Chondrocyte (in vitro differentiated cells): ENCODE data around the gene LRP10. TPM values are rescaled to one million over a fixed set of nuclear protein-coding genes. Genes with fewer than 3 reads are reported as not detected.

Experiments
- DNase-seq: peaks from one replicate; pipeline ENCODE4 v3.0.0; 2021; ENCODE audit warnings: mixed read lengths, low spot score
- H3K27ac Mint-ChIP-seq: one replicate; pipeline ENCODE4 v1.8.0; 2021; ENCODE audit warnings: mild to moderate bottlenecking, moderate library complexity, mixed read lengths; ENCODE audit not compliant: unreplicated experiment
- H3K27me3 Mint-ChIP-seq: 2 replicates; pipeline ENCODE4 v1.8.0; 2021; ENCODE audit warnings: low read depth, mixed read lengths
- H3K36me3 Mint-ChIP-seq: 2 replicates; pipeline ENCODE4 v1.8.0; 2021; ENCODE audit warnings: low read depth, mixed read lengths
- H3K4me1 Mint-ChIP-seq: 2 replicates; pipeline ENCODE4 v1.8.0; 2021; ENCODE audit warnings: low read depth, mild to moderate bottlenecking, mixed read lengths
- H3K4me3 Mint-ChIP-seq: one replicate; pipeline ENCODE4 v1.8.0; 2021; ENCODE audit warnings: mild to moderate bottlenecking, moderate library complexity, mixed read lengths; ENCODE audit not compliant: unreplicated experiment
- H3K9me3 Mint-ChIP-seq: 2 replicates; pipeline ENCODE4 v1.8.0; 2021; ENCODE audit warnings: low read depth, mixed read lengths
- total RNA-seq: library from RNA; stranded (reverse); gene quantifications from 3 replicates; pipeline ENCODE4 v1.2.1, GENCODE V29; 2021
- TF ChIP-seq, protein P1 (sequence below): fragments of 200-600 bp; sonication (generic); IDR thresholded peaks from 2 replicates; pipeline ENCODE4 v1.5.0; 2021; ENCODE audit warnings: antibody characterized with exemption, mild to moderate bottlenecking, moderate library complexity

The LRP10 gene
- total RNA-seq, 1 donor from 2014 or later, result 167 TPM

DNA sequence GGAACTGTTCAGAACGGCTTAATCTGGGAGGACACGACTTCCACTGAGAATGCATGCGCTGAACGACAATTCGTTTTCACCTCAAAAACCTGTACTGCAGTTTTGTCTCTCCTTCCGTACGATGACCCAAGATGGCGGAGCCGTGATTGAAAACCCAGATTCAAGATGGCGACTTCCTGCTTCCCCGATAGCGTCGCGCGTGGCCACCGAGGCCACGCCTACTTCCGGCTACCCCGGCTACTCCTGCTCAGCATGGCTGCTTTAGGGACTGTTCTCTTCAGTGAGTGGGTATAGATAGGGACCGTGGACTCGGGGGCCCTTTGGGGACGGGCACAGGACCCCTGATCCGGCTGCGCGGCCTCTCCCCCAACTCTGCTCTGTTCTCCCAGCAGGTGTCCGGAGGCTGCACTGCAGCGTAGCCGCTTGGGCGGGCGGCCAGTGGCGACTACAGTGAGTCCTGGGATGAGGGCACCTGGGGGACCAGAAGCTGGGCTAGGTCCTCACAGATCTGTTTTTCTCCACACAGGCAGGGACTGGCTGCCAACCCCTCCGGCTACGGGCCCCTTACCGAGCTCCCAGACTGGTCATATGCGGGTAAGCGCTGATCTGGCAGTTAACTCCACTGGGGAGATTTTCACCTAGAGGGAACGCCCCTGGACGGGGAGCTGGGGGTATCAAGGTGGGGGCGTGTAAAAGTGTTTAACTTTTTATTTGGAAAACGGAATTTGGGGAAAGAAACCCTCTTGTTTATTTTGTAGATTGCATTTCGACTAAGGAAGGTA, 41.7 kb upstream of the LRP10 start, which contains the start of gene MRPL52:
TSS of gene MRPL52 (plus strand) at position 227 of the 782 bp plus-strand sequence. CDS start at position 253, 26 bp downstream.
- peaks cover 1% of the 10 kb centered on the region for H3K36me3 Mint-ChIP-seq
- TF ChIP-seq, protein P1, sequence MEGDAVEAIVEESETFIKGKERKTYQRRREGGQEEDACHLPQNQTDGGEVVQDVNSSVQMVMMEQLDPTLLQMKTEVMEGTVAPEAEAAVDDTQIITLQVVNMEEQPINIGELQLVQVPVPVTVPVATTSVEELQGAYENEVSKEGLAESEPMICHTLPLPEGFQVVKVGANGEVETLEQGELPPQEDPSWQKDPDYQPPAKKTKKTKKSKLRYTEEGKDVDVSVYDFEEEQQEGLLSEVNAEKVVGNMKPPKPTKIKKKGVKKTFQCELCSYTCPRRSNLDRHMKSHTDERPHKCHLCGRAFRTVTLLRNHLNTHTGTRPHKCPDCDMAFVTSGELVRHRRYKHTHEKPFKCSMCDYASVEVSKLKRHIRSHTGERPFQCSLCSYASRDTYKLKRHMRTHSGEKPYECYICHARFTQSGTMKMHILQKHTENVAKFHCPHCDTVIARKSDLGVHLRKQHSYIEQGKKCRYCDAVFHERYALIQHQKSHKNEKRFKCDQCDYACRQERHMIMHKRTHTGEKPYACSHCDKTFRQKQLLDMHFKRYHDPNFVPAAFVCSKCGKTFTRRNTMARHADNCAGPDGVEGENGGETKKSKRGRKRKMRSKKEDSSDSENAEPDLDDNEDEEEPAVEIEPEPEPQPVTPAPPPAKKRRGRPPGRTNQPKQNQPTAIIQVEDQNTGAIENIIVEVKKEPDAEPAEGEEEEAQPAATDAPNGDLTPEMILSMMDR, result peak; percentile 25
- H3K4me1 Mint-ChIP-seq, result peaks cover 22% of the 10 kb centered on the region
- H3K9me3 Mint-ChIP-seq, result no peaks in the 10 kb centered on the region
- H3K4me3 Mint-ChIP-seq, result peak within 1 kb of the TSS; percentile 97
- H3K27me3 Mint-ChIP-seq, result no peaks in the 10 kb centered on the region
- no peak for DNase-seq
- H3K27ac Mint-ChIP-seq, result peak within 1 kb of the TSS; percentile 96

DNA sequence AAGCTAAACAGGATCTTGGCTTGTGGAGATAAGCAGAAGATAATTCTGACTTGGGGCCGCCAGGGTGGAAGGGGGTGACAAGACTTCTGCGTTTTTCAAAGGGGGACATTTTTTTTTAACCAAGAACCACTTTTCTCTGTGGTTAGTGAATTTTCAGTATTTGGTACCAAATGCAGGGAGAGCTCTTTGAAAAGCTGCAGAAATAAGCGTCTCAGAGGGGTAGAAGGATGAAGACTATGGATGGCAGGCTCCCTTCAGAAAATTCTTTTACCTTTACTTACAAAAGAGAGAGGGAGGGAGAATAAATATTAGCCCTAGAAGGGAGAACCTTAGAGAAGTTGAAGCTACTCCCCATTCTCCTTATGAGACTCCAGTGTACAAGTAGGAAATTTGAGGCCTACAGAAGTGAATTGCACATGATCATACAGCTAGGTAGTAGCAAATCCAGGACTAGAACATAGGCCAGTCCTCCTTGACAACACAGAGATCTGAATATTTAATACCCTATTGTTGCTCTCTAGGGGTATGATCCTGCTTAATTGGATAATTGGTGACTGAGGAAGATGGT, 41.0 kb upstream of the LRP10 start:
- H3K9me3 Mint-ChIP-seq, result no peaks in the 10 kb centered on the region
- peaks cover 22% of the 10 kb centered on the region for H3K4me1 Mint-ChIP-seq
- TF ChIP-seq, protein P1, result no peak
- H3K36me3 Mint-ChIP-seq, result peaks cover 1% of the 10 kb centered on the region
- peak overlapping the region; percentile 97 for H3K4me3 Mint-ChIP-seq
- DNase-seq, result no peak
- H3K27me3 Mint-ChIP-seq, result no peaks in the 10 kb centered on the region
- H3K27ac Mint-ChIP-seq, result peak overlapping the region; percentile 96

DNA sequence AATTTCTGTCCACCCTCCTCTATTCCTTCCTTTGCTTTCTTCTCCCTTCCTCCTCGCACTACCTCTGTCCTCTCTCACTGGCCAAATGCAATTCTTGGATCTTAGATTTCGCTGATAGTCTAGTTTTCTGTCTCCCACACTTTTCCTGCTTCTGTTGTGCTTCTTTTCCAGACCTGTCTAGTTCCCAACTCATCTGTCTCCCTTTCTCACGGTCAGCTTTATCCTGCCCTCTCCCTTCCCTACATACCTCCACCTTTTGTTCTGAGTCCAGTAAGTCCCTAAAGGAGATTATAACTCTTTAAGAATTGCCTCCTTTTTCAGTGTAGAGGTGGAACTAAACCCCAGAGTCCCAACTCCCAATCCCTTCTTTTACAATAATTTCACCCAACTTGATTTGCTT, 36.0 kb upstream of the LRP10 start:
- H3K27ac Mint-ChIP-seq, result peak overlapping the region; percentile 99
- DNase-seq, result no peak
- H3K4me3 Mint-ChIP-seq, result peak overlapping the region; percentile 3
- TF ChIP-seq, protein P1, result no peak
- no peaks in the 10 kb centered on the region for H3K27me3 Mint-ChIP-seq
- peaks cover 16% of the 10 kb centered on the region for H3K36me3 Mint-ChIP-seq
- H3K4me1 Mint-ChIP-seq, result peaks cover 44% of the 10 kb centered on the region
- H3K9me3 Mint-ChIP-seq, result no peaks in the 10 kb centered on the region

DNA sequence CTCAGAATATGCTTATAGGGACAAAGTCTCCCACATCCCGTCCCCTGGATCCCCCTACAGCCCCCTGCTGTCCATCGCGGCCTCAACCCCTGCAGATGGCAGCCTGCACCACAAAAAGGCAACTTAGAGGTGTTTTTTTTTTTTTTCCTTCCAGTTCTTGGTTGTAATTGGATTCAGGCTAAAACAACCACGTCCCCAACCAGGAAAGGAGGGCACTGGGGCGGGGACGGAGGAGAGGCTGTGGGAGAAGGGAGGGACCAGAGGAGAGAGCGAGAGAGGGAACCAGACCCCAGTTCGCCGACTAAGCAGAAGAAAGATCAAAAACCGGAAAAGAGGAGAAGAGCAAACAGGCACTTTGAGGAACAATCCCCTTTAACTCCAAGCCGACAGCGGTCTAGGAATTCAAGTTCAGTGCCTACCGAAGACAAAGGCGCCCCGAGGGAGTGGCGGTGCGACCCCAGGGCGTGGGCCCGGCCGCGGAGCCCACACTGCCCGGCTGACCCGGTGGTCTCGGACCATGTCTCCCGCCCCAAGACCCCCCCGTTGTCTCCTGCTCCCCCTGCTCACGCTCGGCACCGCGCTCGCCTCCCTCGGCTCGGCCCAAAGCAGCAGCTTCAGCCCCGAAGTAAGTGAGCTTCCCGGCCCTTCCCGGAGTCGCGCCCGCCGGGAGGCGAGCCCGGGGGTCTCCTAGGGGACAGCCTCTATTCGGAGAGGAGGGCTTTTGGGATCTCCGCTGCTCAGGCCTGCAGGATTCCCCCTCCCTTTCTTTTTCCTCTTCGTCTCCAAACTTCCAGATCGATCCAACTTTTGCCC, 35.0 kb upstream of the LRP10 start, which contains the start of gene MMP14:
TSS of gene MMP14 (plus strand) at position 285 of the 813 bp plus-strand sequence. CDS start at position 518, 233 bp downstream.
- H3K27me3 Mint-ChIP-seq, result no peaks in the 10 kb centered on the region

More for the DNA sequence above, 35.0 kb upstream of the LRP10 start, which contains the start of gene MMP14:
- Mint-ChIP-seq H3K27ac (peak within 1 kb of the TSS; percentile 99), H3K36me3 (peaks cover 19% of the 10 kb centered on the region), H3K4me3 (peak within 1 kb of the TSS; percentile 100), H3K4me1 (peaks cover 47% of the 10 kb centered on the region), H3K9me3 (no peaks in the 10 kb centered on the region)
- no peak for DNase-seq
- TF ChIP-seq, protein P1, result peak; percentile 82
